Pancreas (tissue), 10 donors: Measurements from ENCODE around the gene ATP13A3. TPM values are rescaled to one million over a fixed set of nuclear protein-coding genes. Genes with fewer than 3 reads are reported as not detected.

Experiments used
- ATAC-seq, 4 donors: fragments of 200-7000 bp; cut with Tn5 transposase; one replicate each; pipeline versions ENCODE4 v1.8.0 to v1.9.1; 2020; ENCODE audit warnings: mild to moderate bottlenecking in 4 of 4, moderate library complexity in 4 of 4
- DNase-seq, 6 donors: peaks; one replicate each; pipeline ENCODE4 v3.0.0-alpha.2; 2020
- FAIRE-seq: peaks from 2 replicates; lab custom pipeline; 2012; peaks lifted over from hg19 to GRCh38; lab: Jason Lieb, UNC
- H3K27ac ChIP-seq, 4 donors: fragments of 200-600 bp; sonication (generic); 1 replicate in 3 of 4; 2 replicates in 1 of 4; pipeline versions ENCODE4 v1.5.0 to v1.8.0; 2020
- H3K27me3 ChIP-seq, 4 donors: fragments of 200-600 bp; one replicate each; pipeline ENCODE4 v1.8.0; 2021
- H3K36me3 ChIP-seq, 3 donors: fragments of 200-600 bp; sonication (generic) in 1 of 3; one replicate each; pipeline versions ENCODE4 v1.5.0 to v1.8.0; 2020 to 2021
- H3K4me1 ChIP-seq, 3 donors: fragments of 200-600 bp; one replicate each; pipeline ENCODE4 v1.8.0; 2021
- H3K4me3 ChIP-seq, 4 donors: fragments of 200-600 bp; sonication (generic) in 2 of 4; one replicate each; pipeline versions ENCODE4 v1.5.0 to v1.8.0; 2020 to 2021
- H3K9me3 ChIP-seq, 4 donors: fragments of 200-600 bp; one replicate each; pipeline ENCODE4 v1.8.0; 2021
- WGBS, 2 donors: extraction: QIAGEN DNeasy Blood & Tissue Kit; methylation state at CpG; one replicate each; pipeline ENCODE4 v1.1.7; 2013; 5-methylcytosine and 5-hydroxymethylcytosine counted together
- intact Hi-C, 3 donors: fragments of 100-400 bp; cut with DNase I; formaldehyde crosslinking; loops; one replicate each; pipeline versions ENCODE4 v1.11.1 to v1.14.2; 2022
- polyA plus RNA-seq, 2 donors: library from polyadenylated mRNA; stranded (reverse); fragments of 200-250 nt; gene quantifications; one replicate each; pipeline ENCODE4 v1.2.3, GENCODE V29; 2013
- total RNA-seq, 6 donors: library from RNA; stranded (reverse); fragmentation: NEBNext Ultra II Directional in 4 of 6; extraction: Animal tissue kit (Norgen Biotek cat#: 25700) in 4 of 6; gene quantifications; one replicate each; pipeline versions ENCODE4 v1.2.1 to v1.2.4, GENCODE V29; 2021 to 2023
- TF ChIP-seq, protein P1 (sequence below), 4 donors: fragments of 200-600 bp; sonication (generic) in 3 of 4; IDR thresholded peaks; one replicate each; pipeline versions ENCODE4 v1.5.0 to v1.8.0; 2021; ENCODE audit warnings: antibody characterized with exemption in 4 of 4
- donor health status: healthy with polysubstance abuse.
- donor health status: DM: no; HTN: no; CAD: no; lungs with moderate emphysema.
- donor health status: DM: no; HTN: no; CAD: no.
- donor health status: control.
- donor health status: control.
- donor health status: Bipolar disorder and iron deficiency.
- donor health status: DM: yes; HTN: yes; CAD: no.
- donor health status: DM: no; HTN: no; CAD: no.
- donor health status: DM: no; HTN: no; CAD: no.
- donor health status: DM: yes; HTN: yes; CAD: no.

The ATP13A3 gene
- total and polyA plus RNA-seq, 8 donors: 9.3 to 66.6 (median 24.7) TPM

DNA sequence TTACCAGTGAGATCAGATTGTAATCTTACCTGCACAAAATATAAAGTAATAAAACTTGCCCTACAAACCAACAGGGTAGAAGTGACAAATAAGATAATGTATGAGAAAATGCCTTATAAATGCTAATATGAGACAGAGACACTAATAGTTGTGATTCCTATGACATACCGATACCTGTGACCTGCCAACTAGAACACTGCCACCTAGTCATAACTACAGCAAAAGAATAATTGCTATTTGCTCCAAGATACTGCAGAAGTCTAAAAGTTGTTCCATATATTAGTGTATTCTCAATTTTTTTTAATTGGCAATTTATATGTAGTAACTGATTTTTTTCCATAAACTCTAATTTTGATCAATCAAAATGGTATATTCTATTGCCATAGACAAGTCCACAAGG, 62.4 kb downstream of the ATP13A3 start:
- Histone ChIP-seq H3K27ac (no peak overlapping the region), H3K36me3 (peaks cover 0 to 22% (median 0%) of the 10 kb centered on the region in 3 donors), H3K4me3 (no peak overlapping the region), H3K4me1 (no peaks in the 10 kb centered on the region), H3K27me3 (no peaks in the 10 kb centered on the region), H3K9me3 (no peaks in the 10 kb centered on the region)
- intact Hi-C loops: no loop called here
- WGBS, 2 donors: 97% methylated on average over 1 of the region's 1 CpG
- DNase-seq: no peak
- FAIRE-seq: no peak
- TF ChIP-seq, protein P1, sequence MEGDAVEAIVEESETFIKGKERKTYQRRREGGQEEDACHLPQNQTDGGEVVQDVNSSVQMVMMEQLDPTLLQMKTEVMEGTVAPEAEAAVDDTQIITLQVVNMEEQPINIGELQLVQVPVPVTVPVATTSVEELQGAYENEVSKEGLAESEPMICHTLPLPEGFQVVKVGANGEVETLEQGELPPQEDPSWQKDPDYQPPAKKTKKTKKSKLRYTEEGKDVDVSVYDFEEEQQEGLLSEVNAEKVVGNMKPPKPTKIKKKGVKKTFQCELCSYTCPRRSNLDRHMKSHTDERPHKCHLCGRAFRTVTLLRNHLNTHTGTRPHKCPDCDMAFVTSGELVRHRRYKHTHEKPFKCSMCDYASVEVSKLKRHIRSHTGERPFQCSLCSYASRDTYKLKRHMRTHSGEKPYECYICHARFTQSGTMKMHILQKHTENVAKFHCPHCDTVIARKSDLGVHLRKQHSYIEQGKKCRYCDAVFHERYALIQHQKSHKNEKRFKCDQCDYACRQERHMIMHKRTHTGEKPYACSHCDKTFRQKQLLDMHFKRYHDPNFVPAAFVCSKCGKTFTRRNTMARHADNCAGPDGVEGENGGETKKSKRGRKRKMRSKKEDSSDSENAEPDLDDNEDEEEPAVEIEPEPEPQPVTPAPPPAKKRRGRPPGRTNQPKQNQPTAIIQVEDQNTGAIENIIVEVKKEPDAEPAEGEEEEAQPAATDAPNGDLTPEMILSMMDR (IDR thresholded peaks at IDR 0.05): no peak
- ATAC-seq: no peak

DNA sequence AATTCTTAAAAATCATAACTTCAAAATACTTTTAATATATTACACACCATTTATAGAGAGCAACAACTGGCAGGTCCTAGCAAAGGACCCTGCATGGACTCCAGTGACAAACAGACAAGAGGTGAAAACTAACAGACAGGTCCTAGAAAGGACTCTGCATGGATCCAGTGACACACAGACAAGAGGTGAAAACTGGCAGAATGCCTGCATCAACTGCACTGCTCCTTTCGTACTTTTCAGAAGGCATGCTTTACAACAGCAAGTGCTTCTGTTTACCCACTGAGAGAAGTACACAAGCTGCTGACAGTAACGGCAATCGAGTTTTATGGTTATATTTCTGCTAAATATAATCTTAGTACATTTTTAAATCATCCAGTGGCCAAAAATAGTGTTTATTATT, 63.5 kb downstream of the ATP13A3 start:
- Histone ChIP-seq H3K4me3 (no peak overlapping the region), H3K27ac (no peak overlapping the region), H3K27me3 (no peaks in the 10 kb centered on the region), H3K36me3 (peaks cover 0 to 23% (median 0%) of the 10 kb centered on the region in 3 donors), H3K4me1 (no peaks in the 10 kb centered on the region), H3K9me3 (no peaks in the 10 kb centered on the region)
- DNase-seq (no peak), ATAC-seq (no peak), FAIRE-seq (no peak)
- TF ChIP-seq, protein P1 (IDR thresholded peaks at IDR 0.05): no peak
- intact Hi-C loops: no loop called here
- 72% methylated on average over 3 of the region's 3 CpGs for WGBS, 2 donors

DNA sequence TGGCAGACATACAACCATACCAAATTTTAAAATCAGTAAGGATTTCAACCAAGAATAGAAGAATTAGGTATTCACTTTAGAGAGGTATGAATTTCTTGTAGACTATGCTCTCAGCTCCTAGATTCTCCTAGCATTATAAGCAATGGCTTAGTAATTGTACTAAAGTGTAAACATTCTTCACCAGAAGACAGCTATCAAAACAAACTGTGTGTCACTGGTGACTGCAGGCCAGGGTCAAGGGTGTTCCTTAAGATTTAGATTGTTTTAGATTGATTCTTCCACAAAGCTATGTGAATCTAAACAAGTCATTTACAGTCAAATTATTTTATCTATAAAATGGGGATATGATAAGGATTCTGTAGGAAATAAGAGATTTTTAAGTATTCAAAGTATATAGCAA, 64.6 kb downstream of the ATP13A3 start:
- intact Hi-C loops: no loop called here
- Histone ChIP-seq H3K9me3 (no peaks in the 10 kb centered on the region), H3K4me3 (no peak overlapping the region), H3K4me1 (no peaks in the 10 kb centered on the region), H3K27ac (no peak overlapping the region), H3K27me3 (no peaks in the 10 kb centered on the region), H3K36me3 (peaks cover 0 to 23% (median 0%) of the 10 kb centered on the region in 3 donors)
- no peak for DNase-seq
- FAIRE-seq: no peak
- ATAC-seq: no peak
- TF ChIP-seq, protein P1 (IDR thresholded peaks at IDR 0.05): no peak

DNA sequence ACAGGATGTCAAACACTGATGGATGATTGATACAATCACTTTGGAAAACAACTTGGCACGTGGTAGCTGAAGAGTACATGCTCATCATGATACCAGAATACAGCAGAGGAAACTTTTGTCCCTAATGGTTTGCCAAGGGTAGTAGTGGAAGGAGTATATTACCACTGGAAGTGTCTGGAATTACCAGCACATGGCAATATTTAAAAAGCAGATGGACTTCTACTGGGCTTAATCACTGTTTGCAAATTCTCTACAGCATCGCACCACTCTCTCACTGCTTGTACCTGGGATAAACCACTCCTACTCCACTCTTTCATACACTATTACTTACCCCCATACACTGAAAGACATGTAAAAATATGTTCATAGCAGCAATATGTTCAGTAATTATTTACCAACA, 68.1 kb downstream of the ATP13A3 start:
- 90 to 91% methylated on average over 2 of the region's 2 CpGs for WGBS, 2 donors
- H3K27ac ChIP-seq: no peak overlapping the region
- no peaks in the 10 kb centered on the region for H3K27me3 ChIP-seq
- FAIRE-seq (no peak), ATAC-seq (no peak), DNase-seq (no peak)
- no peaks in the 10 kb centered on the region for H3K4me1 ChIP-seq
- TF ChIP-seq, protein P1 (IDR thresholded peaks at IDR 0.05): no peak
- intact Hi-C loops: no loop called here
- H3K4me3 ChIP-seq: no peak overlapping the region
- peaks cover 0 to 8% (median 0%) of the 10 kb centered on the region in 3 donors for H3K36me3 ChIP-seq
- H3K9me3 ChIP-seq: no peaks in the 10 kb centered on the region

DNA sequence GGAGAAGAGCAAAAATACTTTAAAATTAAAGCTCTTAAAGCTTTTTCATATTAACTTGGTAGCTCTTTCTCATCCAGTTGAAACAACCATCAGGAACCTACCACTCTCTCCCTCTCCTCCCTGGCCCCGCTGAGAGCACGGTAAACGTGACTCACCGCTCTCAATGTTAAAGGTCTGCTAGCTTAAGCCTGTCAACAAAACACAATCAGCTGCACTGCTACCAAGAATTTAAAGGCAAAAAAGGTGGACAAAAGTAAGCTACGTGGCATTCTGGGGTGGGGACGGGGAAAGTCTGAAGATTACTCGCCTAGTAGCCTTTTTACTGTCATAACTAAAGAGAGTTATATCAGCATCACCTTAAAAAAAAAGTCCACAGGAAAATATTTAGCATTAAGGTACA, 79.4 kb downstream of the ATP13A3 start:
- no peak overlapping the region for H3K27ac ChIP-seq
- FAIRE-seq (no peak), DNase-seq (no peak), ATAC-seq (peak in 1 of 4 donors; percentile 37)
- no peak overlapping the region for H3K4me3 ChIP-seq
- peaks cover 0 to 6% (median 0%) of the 10 kb centered on the region in 3 donors for H3K4me1 ChIP-seq
- H3K27me3 ChIP-seq: no peaks in the 10 kb centered on the region
- TF ChIP-seq, protein P1 (IDR thresholded peaks at IDR 0.05): no peak
- intact Hi-C loops: loop anchor here in 1 of 3 donors (5.0 kb wide), 1 partner anchor 75 kb away; no protein-coding TSS in a partner anchor
- WGBS, 2 donors: 87 to 93% methylated on average over 7 of the region's 7 CpGs
- no peaks in the 10 kb centered on the region for H3K9me3 ChIP-seq
- H3K36me3 ChIP-seq: no peaks in the 10 kb centered on the region
